Activated CD4-positive, alpha-beta T cell treated with anti-CD3 and anti-CD28 coated beads, Interleukin-2, Interleukin-6, amounts not matched to agents 100 ng/mL and 50 ng/mL, durations not matched to agents 16 hours and 8 hours (primary cell): ENCODE results near the gene GRK1.
A peak's percentile ranks its signal among the peaks of the same experiment; 100 is the strongest.

Experiments used
- DNase-seq: peaks from one replicate; pipeline ENCODE4 v3.0.0-alpha.2; 2020

GRK1 gene

GRCh38 chr13:113783200-113783881 lies 116.3 kb downstream of the GRK1 start:
- no peak for DNase-seq

GRCh38 chr13:113783966-113784644 lies 117.1 kb downstream of the GRK1 start:
- no peak for DNase-seq

DNA sequence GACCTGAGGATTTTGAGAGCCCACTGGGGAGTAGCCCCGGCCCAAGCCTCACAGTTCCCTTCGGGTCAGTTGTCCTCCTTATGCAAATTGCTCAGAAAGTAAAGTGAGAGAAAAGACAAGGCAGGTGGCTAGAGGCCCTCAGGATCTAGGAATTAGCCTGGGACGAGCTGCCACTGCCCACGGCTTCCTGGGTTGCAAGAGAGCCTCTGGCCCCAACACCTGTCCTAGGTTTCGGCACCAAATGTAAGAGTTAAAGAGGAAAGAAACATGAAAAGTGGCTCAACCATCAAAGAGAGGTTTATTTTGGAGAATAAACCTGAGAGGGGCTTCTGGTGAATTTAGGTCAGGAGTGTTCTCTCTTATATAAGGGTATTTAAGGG lies 117.6 kb downstream of the GRK1 start:
- DNase-seq = no peak

DNA sequence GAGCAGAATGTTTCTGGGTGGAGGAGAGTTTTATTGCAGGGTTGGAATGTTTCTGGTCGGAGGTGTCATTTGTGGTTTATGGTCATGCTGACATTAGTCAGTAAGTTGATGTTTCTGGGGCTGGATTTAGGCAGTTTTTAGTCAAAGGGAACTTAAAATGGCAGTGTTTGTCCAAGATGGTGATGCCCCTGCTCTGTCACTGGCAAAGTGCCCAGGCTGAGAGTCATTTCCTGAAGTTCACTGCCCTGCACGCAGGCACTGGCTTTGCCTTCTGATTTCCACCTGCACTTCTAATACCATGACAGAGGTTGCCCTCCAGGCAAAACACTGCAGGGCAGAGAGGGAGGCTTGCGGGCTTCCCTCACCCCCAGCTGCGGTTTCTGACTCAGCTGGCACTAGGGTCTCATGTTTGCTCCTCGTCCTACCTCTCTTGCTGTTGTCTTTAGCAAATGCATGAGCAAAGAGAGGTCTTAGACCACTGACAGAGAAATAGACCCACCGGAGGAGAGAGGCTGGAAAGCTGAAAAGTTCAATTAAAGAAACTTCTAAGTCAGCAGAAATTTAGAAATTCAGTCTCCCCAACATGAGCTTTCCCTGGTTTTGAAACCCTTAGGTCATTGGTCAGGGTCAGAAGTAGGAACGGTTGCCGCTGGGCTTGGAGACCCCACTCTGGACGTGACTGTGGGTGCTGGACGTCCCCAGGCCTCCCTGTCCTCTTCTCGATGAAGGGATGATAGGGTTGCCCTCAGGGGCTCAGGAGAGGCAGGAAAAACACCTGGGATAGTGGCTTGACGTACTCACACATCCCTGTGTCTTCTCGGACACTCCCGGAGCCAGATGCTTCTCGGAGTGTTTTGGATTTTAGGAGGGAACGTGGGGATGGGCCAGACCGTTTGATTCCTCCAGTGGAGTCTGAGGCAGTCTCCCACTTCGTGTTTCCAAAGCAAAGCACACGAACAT lies 118.3 kb downstream of the GRK1 start:
- peak; percentile 23 for DNase-seq

- no peak for DNase-seq
Measured at GRCh38 chr13:113786262-113786841, 119.3 kb downstream of the GRK1 start.
